SIG-M5 treated with dmso at 0.1 percent for 504 hours (cell line): ENCODE data around the gene RALA.
A peak's percentile ranks its signal among the peaks of the same experiment; 100 is the strongest.
"Not testable (repeated sequence)": the region's sequence is repeated elsewhere in the genome, so short reads cannot be mapped to it uniquely, and the experiment has no call there.

Source experiments
- DNase-seq: peaks from one replicate; lab custom pipeline; 2025; ENCODE audit not compliant: unreplicated experiment; lab: John Stamatoyannopoulos, UW

RALA gene

DNA sequence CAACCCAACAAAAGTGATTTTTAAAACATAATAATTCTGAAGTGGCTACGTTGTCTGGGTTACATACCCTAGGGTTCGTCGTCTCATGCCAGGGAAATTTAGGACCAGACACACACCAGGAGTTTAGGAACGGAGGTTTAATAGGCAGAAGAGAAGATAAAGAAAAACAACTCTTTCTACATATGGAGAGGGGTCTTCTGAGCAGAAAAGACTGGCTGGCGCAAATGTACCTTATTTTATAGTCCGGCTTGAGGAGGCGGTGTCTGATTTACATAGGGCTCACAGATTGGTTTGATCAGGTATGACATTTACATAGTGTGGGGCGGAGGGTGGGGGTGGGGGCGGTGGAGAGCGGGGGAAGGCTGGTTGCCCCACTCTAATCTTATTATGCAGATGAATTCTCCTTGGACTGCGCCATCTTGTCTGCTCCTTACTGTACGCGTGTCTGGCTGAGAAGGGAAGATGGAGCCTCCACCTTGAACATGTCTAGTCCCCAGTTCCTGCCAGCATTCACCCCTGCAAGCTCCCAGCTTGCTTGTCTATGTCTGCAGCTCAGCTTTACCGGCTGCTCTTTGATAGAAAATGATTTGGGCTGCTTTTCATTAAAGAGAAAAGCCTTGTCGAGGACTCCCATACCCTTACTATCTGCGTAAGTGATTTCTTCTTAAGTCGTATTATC, 98.7 kb downstream of the RALA start:
- DNase-seq: no peak

DNA sequence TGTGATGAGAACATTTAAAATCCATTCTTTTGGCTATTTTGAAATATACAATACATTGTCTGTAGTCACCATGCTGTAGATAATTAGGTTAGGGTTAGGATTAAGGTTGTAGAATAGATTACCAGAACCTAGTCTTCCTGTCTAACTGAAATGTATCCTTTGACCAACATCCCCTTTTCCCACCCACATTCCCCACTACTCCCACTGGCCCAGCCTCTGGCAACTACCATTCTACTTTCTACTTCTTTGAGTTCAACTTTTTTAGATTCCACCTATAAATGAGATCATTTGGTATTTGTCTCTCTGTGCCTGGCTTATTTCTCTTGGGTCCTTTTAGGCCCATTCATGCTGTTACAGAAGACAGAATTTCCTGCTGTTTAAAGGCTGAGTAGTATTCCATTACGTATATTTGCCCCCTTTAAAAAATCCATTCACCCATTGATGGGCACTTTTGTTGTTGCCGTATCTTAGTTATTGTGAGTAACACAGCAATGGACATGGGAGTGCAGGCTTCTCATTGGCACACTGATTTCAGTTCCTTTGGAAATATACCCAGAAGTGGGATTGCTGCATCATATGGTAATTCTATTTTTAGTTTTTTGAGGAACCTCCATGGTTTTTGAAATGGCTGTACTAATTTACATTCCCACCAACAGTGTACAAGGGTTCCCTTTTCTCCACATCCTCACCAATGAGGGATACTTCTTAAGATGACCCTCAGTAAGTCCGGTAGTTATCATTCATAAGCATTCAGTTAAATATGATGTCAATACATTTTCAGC, 104.0 kb downstream of the RALA start:
- no peak for DNase-seq

- DNase-seq: peak; percentile 96
Measured at GRCh38 chr7:39732837-39733804, 109.7 kb downstream of the RALA start.

DNA sequence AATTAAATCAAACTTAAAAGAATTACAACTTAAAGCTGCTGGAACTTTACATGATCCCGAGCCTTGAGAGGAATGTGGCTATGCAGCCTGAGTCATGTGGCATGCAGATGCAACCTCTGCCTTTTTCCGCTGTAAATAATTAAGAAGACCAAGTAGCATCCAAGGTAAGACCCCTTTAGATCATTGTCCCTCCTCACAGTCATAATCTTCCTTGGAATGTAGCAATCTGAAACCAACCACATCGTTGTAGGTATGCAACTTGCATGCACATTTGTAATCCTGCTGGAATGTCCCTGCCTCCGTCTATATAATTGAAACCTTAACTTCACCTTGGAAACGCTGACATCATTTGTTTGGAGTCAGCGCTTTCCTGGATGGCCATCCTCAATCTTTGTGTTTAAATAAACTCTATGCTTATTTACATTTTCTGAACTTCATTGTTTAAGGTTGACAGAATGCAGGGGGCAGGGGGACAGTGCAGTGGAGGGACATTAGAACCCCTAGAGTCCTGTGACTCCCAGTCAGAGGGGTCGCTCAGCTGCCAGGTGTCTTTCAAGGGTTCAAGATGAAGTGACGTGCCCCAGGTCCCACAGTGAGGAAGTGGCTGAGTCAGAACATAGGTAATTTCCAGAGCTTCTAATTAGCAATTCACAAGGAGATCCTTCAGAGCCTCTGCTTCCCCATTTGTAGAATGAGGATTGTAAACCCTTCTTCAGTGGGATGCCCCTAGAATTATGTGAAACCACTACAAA, 110.7 kb downstream of the RALA start:
- DNase-seq: peak; percentile 65

DNA sequence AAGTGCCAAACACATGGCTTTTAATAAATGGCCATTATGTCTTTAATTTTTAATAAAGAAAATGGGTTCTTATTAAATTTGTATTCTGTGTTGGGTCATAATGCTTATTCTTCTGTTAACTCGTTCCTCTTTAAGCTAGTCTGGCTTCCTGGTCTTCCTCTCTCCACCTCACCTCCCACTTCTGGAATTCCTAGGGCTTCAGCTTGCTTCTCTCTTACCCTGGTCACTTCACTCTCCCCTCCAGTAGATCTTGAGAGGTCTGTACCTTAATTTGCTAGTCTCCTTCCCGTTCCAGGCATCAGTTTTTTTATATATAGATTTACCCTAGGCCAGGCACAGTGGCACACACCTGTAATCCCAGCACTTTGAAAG, 111.2 kb downstream of the RALA start:
- no peak for DNase-seq

- DNase-seq: no peak
Measured at GRCh38 chr7:39735903-39736302, 112.5 kb downstream of the RALA start.

GRCh38 chr7:39741942-39742623, 118.7 kb downstream of the RALA start:
- peak; percentile 21 for DNase-seq

DNA sequence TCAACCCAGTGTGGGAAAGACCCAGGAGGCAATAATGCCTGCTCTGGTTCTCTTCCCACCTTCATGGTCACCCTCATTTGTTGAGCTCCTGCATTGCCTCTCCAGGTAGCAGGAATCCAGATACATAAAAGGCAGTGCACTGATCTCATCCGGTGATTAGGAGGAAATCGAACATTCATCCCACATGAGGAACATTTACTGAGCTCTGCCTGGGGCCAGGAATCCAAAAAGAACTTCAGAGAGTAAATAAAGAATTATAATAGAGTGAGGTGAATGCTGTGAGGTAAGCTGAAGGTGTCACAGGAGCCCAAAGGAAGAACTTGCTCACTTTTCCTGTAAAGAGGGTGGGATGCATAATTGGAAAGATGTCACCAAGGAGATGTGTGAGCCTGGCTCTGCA, 121.2 kb downstream of the RALA start:
- no peak for DNase-seq

DNA sequence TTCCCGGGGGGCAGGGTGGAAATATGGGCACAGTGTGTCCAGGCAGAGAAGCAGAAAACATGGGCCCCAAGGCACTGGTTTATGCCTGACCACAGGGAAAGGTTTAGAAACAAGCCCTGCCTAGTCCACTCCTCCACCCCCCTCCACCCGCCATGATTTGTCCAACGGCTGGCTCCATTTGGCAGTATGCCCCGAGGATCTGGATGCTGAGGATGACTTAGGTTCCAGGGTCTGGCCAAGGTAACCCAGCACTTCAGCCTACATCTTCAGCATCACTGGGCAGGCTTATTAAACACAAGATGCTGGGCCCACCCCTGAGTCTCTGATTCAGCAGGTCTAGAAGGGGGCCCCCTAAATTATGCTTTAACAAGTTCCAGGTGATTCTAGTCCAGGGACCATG, 121.9 kb downstream of the RALA start:
- DNase-seq: no peak

DNA sequence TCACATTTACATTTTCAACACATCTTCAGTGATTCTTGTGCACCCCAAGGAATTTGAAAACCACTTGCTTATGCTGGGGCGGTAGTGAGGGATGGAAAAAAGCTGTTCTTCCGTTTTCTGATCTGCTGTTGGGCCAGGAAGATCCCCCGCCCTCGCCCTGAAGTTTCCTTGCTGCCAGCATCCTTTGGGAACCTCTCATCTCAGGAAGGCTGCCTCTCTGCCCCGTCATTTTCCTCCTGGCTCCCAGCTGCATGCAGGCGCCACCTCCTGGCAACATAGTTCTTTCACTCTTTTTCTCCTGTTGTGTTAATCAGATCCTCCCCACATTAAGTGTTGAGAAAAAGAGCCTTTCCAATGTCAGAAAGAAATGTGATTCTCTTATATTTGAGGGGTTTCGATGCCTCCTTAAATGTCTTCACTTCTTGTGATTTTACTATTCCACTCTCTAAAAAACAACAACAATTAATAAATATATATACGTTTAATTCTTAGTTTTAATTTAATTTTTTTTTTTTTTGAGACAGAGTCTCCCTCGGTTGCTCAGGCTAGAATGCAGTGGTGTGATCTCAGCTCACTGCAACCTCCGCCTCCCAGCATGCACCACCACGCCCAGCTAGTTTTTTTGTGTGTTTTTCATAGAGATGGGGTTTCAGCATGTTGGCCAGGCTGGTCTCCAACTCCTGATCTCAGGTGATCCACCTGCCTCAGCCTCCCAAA, 122.9 kb downstream of the RALA start:
- peak; percentile 53 for DNase-seq

GRCh38 chr7:39749177-39749576, 125.8 kb downstream of the RALA start:
- DNase-seq: no peak

DNA sequence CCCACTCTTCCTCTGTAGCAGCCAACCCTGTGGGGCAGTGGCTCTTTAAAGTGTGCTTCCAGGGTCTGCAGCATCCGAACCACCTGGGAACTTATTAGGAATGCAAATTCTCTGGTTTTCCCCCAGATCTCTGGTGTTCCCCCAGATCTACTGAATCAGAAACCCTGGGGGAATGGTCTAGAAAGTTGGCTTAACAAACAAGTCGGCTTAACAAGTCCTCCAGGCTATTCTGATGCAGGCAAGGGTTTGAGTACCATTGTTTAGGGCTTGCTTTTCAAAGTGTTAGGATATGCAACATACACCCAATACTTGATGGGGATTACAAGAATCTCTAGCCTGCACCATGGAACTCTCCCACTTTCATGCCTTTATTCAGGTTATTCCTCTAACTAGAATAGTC, 126.3 kb downstream of the RALA start:
- DNase-seq: no peak

DNA sequence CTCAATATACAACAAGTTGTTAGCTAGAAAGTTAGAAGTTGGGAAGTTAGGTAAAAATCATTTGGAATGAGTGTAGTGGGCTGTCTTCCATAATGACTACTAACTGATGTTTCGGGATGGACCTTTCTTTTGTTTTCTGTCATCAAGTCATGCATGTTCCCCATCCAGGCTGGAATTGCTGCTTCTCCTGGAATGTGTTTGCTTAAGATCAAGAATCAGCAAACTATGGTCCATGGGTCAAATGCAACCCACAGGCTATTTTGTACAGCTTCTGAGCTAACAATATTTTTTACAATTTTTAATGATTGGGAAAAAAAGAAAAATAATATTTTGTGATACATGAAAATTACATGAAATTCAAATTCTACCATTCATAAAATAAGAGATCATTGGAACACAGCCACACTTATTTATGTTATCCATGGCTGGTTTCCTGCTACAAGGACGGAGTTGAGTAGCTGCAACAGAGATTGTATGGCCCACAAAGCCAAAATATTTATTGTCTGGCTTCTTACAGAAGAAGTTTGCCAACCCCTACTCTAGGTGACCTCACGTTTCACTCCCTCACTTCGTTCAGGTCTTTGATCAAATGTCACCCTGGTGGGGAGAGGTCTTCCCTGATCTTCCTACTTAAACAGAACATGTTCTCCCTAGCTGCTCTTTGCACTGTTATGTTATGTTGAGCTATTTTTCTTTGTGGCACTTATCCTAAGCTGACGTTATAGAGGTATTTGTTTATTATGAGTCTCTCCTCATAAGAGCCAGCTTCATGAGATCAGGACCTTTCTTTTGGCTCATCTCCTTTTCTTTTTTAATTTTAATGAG, 127.1 kb downstream of the RALA start:
- DNase-seq: no peak

- not testable (repeated sequence) for DNase-seq
Measured at GRCh38 chr7:39753237-39753636, 129.9 kb downstream of the RALA start.

DNA sequence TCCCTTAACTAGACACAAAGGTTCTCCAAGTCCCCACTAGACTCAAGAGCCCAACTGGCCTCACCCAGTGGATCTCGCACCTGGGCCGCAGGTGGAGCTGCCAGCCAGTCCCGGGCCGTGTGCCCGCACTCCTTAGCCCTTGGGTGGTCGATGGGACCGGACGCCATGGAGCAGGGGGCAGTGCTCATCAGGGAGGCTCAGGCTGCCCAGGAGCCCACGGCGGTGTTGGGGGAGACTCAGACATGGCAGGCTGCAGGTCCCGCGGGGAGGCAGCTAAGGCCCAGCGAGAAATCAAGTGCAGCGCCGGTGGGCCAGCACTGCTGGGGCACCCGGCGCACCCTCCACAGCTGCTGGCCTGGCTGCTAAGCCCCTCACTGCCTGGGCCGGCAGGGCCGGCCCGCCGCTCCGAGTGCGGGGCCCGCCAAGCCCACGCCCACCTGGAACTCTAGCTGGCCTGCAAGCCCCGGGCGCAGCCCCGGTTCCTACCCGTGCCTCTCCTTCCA, 130.5 kb downstream of the RALA start:
- no peak for DNase-seq

GRCh38 chr7:39754326-39755120, 131.2 kb downstream of the RALA start:
- no peak for DNase-seq

- DNase-seq: no peak
Measured at GRCh38 chr7:39757604-39758003, 134.2 kb downstream of the RALA start.
